ENCODE results near the gene FBXL14.

Gene FBXL14

GRCh38 chr12:1630133-1630826 is 35.9 kb upstream of the FBXL14 start:
- TF ChIP-seq CTCF (IDR thresholded peaks at IDR 0.05; ENCODE audit: extremely low read depth, missing control alignments), result peak; percentile 14
- DNase-seq (ENCODE audit: low spot score), result no peak

- no peak for TF ChIP-seq CTCF (IDR thresholded peaks at IDR 0.05; ENCODE audit: extremely low read depth, missing control alignments)
- DNase-seq (ENCODE audit: low spot score), result peak; percentile 66
Measured at GRCh38 chr12:1629338-1630132, 35.2 kb upstream of the FBXL14 start.

GRCh38 chr12:1628666-1629337 is 34.4 kb upstream of the FBXL14 start, which contains the start of gene WNT5B:
TSS of gene WNT5B (plus strand) at chr12:1629231. CDS start at chr12:1631355, 2,124 bp downstream.
- no peak for DNase-seq (ENCODE audit: low spot score)
- no peak for TF ChIP-seq CTCF (IDR thresholded peaks at IDR 0.05; ENCODE audit: extremely low read depth, missing control alignments)

GRCh38 chr12:1622406-1622805 is 28.0 kb upstream of the FBXL14 start:
- TF ChIP-seq CTCF (IDR thresholded peaks at IDR 0.05; ENCODE audit: extremely low read depth, missing control alignments), result no peak

GRCh38 chr12:1620092-1620491 is 25.7 kb upstream of the FBXL14 start:
- no peak for DNase-seq (ENCODE audit: low spot score)
- TF ChIP-seq CTCF (IDR thresholded peaks at IDR 0.05; ENCODE audit: extremely low read depth, missing control alignments), result no peak

More at GRCh38 chr12:1622406-1622805, 28.0 kb upstream of the FBXL14 start:
- DNase-seq (ENCODE audit: low spot score), result no peak

- no peak for TF ChIP-seq CTCF (IDR thresholded peaks at IDR 0.05; ENCODE audit: extremely low read depth, missing control alignments)
- DNase-seq (ENCODE audit: low spot score), result peak; percentile 53
Measured at GRCh38 chr12:1619587-1619986, 25.2 kb upstream of the FBXL14 start.

GRCh38 chr12:1619159-1619558 is 24.8 kb upstream of the FBXL14 start:
- TF ChIP-seq CTCF (IDR thresholded peaks at IDR 0.05; ENCODE audit: extremely low read depth, missing control alignments), result no peak
- DNase-seq (ENCODE audit: low spot score), result no peak

Data from GM20000 (cell line).